ENCODE measurements around the gene MT1E.
"Not testable (repeated sequence)": the region's sequence is repeated elsewhere in the genome, so short reads cannot be mapped to it uniquely, and the experiment has no call there.

The MT1E gene

DNA sequence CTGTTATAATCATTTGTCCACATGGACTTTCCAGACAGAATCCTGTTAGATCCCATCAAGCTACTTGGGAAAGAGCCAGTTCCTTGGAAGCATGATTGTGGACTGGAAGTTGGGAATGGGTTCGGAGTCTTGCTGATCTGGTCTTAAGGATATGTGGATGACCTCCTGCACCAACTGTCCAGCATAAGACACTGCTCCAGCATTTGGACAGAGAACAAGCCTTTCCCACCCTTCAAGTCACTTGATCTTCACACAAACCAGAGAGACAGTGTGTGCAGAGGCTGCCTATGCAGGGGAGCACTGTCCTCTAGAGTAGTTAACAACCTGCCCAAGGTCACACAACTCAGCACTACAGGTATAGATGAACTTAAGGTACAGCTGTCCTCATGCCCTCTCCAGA lies 20.3 kb downstream of the MT1E start:
- no peak for DNase-seq (ENCODE audit: low read depth in 2 of 2)

DNA sequence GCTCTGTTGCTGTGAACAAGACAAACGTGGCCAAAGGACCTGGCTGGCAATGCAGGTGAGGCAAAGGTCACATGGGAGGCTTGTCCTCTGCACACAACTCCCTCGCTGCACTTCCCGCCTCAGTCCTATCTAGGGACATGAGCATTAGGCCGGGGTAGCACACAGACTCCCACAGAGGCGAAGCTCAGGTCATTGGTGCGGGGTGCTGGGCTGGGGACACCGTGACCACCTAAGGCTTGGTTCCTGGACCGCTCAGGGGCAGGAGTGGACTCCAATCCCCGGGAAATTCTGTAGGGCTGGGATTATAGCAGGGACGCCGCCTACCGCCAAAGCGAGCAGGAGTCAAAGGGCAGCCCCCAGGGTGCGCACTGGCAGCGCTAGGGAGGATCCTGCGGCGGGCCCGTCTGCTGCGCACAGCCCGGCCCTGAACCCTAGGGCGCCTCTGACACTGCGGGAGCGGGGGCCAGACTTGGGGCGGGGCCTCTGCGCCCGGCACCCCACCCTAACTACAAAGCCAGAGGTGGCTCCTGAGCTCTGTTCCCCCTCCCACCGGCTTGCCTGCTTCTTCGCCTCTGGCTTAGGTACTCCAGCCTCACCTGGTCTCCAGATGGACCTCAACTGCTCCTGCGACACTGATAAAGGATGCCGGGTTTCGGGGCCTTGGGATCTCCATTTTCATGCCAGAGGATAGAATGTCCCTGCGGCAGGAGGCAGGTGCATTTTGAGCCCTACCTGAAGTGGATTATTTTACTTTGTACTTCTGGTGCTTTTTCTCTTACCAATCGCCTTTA lies 22.3 kb downstream of the MT1E start:
- DNase-seq (ENCODE audit: low read depth in 2 of 2), result no peak

DNA sequence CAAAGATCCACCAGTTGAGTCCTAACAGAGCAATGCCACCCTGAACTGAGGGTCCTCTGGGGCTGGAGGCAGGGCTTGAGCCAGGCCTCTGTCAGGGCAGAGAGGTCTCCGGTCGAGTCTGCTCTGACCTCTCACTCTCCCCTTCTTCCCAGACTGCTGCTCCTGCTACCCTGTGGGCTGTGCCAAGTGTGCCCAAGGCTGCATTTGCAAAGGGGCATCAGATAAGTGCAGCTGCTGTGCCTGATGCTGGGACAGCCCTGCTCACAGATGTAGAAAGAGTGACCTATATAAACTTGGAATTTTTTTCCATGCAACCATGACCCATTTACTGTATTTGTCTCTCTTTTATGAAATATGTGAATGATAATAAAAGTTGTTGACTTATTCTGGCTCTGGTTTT lies 23.7 kb downstream of the MT1E start:
- no peak for DNase-seq (ENCODE audit: low read depth in 2 of 2)

DNA sequence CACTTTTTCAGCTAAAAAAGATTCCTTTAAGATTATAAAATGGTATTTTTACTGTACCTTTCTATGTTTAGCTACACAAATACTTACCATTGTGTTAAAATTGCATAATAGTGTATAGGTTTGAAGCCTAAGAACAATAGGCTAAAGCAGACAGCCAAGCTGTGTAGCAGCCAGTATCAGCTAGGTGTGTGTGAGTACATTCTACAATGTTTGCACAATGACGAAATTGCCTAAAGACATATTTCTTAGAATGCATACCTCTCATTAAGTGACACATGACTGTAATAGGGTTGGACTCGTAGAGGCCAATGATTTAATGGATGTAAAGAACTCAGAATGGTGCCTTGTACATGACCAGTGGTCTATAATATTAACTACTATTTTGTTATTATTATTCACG lies 24.2 kb downstream of the MT1E start:
- DNase-seq (ENCODE audit: low read depth in 2 of 2), result no peak

DNA sequence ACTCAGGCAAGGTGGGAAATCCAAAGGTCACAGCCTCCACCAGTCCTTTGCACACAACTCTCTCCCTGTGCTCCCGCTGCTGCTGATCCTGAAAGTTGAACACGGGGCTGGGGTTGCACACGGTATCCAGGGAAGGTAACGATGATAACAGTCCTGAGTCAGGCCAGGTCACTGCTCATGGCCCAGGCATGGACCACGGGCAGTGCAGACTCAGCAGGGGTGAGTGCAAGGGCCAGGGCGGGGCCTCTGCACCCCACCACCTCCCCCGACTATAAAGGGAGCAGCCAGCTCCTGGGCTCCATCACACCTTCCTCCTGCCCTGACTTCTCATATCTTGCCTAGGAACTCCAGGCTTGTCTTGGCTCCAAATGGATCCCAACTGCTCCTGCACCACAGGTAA lies 26.0 kb downstream of the MT1E start, which contains the start of gene MT1B:
TSS of gene MT1B (plus strand) at position 301 of the 400 bp plus-strand sequence. CDS start at position 369, 68 bp downstream.
- no peak for DNase-seq (ENCODE audit: low read depth in 2 of 2)

DNA sequence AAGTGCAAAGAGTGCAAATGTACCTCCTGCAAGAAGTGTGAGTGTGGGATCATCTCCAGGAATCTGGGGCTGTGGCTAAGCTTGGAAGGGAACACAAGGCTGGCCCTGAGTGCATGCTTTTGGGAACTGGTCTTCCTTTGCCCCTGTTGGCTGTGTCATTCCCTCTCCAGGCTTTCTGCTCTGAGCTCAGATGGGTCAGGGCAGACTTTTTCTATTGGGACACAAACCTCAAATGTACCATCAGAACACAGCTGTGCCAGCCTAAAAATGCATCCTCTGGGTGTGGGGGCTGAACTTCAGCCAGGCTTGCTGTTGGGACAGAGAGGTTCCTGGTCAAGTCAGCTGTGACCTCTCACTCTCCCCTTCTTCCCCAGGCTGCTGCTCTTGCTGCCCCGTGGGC lies 27.0 kb downstream of the MT1E start:
- DNase-seq (ENCODE audit: low read depth in 2 of 2), result no peak

DNA sequence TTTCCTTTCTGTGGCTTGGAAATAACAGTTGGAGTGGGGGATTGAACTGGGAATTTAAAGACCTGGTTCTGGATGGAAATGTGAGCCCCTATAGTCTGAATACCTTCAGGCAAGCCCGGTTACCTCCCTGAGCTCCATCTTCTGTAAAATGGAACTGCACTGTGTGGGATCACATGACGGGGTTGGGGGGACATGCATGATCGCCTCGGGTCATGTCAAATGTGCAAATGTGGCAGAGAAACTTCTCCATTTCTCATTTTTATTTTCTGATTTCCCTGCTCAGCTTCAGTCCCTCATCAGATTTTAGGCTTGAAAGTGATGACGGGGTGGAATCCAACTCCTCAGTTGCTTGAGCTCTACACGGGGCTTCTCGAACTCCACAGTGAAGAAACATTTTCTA lies 27.6 kb downstream of the MT1E start:
- DNase-seq (ENCODE audit: low read depth in 2 of 2), result no peak

DNA sequence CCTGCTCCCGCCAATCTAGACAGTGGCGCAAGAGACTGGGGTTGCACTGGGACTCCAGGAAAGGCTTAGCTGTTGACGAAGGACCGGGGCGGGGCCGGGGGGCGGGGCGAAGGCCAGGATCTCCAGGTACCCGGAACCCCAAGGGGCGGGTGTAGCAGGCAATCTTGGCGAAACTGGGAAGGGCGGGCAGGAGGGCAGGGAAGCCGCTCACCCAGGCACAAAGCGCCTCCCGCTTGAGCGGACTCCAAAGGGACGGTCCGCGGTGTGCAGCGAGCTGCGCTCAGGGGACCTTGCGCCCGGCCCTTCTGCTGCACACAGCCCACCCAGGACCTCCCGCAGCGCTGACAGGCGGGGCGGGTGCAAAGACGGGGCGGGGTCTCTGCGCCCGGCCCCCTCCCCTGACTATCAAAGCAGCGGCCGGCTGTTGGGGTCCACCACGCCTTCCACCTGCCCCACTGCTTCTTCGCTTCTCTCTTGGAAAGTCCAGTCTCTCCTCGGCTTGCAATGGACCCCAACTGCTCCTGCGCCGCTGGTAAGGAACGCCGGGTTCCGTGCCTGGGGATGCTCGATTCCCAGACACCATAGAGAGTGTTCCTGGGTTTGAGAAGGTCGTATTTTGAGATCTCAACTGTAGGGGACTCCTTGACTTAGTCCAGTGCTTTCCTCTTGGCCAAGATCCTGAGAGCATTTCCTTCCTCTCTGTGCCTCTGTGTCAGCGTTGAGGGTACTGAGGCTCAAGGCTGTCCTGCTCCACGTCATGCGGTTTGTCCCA lies 32.2 kb downstream of the MT1E start, which contains the start of gene MT1F:
TSS of gene MT1F (plus strand) at position 405 of the 772 bp plus-strand sequence. CDS start at position 505, 100 bp downstream.
- peak; percentile 58 to 78 for DNase-seq (ENCODE audit: low read depth in 2 of 2)

DNA sequence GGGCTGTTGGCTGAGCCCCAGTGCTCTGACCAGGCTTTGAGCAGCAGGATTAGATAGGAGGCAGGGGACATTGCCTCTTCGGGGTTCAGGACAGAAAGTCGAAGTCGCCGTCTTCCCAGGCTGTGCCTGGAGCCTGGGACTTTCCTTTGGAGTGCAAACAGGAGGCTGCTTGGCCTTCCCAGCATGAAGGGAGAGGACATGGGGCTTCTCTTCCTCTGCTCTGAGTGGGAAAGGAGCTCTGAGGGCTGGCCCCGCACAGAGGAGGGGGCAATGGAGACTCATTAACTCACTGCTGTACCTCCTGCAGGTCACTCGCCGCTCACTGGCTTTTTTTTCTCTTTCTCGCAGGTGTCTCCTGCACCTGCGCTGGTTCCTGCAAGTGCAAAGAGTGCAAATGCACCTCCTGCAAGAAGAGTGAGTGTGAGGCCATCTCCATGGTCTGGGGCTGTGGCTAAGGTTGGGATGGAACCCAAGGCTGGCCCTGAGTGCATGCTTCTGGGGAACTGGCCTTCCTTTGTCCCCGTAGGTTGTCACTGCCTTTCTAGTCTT lies 32.8 kb downstream of the MT1E start:
- DNase-seq (ENCODE audit: low read depth in 2 of 2), result no peak

DNA sequence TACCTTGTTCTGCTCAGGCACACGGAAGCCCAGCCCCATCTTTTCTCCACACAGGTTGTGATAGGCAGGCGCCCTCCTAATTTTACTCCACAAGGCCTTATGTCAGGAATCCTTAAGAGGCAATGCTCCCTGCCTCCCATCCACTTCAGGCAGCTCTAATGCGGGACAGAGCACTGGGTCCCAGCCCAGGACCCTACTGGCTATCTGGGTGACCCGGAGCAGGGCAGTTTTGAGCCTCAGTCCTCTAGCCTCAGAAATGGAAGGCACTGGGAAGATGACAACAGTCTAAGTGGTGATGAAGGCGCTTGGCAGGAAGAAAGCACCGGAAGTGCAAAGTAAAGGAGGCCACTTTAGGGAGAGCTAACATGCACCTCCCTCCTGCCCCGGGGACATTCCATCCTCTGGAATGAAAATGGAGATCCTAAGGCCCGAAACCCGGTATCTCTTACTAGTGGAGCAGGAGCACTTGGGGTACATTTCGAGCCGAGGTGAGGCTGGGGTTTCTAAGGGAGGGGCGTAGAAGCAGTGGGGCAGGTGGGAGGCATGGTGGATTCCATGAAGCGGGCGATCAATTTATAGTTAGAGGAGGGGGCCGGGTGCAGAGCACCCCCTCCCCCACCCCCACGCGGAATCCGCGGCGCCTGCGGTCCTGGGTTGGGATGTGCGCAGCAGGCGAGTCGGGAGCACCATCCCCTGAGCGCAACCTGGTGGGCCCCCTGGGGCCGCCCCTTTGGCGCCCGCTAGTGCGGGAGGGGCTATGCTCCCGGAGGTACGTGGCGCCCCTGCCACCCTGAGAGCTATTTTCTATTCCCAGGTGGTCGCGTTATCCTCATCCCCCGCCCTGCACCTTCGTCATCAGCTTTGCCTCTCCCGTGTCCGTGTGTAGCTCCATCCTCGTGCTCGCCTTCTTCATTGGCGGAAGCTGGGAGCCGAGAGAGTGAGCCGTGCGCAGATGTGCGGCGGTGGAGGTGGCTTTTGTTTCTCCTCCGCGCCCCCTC lies 37.1 kb downstream of the MT1E start:
- no peak for DNase-seq (ENCODE audit: low read depth in 2 of 2)

DNA sequence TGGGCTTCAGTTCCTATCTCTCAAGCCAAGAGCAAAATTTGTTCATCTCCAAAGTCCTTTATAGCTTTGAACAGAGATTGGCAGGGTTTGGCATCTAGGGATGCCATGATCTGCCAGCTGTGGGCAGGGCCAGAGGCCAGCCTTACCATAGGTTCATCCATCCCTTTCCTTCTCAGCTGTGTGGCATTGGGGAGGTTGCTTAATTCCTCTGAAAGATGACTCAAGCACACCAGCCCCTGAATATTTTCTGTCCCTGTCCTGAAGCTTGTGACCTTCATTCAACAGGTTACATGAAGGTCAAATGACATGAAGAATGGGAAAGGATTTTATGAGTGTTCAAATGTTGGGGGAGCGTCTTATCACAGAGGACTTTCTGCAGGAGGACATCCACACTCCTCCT lies 38.9 kb downstream of the MT1E start:
- DNase-seq (ENCODE audit: low read depth in 2 of 2), result no peak

DNA sequence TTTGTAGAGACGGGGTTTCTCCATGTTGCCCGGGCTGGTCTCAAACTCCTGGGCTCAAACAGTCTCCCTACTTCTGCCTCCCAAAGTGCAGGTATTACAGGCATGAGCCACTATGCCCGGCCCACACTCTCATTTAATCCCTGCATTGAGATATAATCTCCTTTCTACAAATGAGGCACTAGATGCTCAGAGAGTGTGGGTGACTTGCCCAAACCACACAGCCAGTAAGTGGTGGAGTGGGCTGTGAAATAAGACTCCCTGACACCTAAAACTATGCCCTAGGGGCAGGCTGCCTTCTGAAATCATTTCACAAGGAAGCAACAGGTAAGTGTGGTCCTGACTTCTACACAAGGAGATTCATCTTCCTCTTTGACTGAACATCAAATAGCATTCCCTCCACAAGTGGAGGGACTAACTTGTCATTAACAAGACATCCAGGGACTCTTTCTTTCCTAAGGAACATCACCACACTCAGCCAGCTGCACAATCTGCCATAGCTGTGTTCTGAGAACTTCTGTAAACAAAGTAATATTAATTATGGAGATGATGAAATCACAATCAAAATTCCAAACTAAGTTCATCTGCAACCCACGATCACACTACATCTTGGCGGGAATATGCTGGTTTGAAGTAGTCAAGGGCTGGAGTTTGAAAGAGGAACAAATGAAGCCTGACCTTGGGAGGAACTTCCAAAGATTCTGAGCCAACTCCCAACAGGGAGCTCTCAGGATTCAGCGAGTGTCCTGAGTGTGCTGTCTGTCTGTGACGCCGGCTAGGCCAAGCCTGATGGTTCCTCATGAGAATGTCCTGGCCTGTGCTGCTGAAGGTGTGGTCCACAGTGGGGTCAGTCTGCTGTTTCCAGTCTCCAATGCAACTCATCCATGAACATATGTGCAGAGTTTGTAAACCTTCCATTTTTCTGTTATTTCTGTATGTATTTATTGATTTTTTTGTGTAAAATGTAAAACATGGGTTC lies 40.0 kb downstream of the MT1E start:
- DNase-seq (ENCODE audit: low read depth in 2 of 2), result not testable (repeated sequence)

DNA sequence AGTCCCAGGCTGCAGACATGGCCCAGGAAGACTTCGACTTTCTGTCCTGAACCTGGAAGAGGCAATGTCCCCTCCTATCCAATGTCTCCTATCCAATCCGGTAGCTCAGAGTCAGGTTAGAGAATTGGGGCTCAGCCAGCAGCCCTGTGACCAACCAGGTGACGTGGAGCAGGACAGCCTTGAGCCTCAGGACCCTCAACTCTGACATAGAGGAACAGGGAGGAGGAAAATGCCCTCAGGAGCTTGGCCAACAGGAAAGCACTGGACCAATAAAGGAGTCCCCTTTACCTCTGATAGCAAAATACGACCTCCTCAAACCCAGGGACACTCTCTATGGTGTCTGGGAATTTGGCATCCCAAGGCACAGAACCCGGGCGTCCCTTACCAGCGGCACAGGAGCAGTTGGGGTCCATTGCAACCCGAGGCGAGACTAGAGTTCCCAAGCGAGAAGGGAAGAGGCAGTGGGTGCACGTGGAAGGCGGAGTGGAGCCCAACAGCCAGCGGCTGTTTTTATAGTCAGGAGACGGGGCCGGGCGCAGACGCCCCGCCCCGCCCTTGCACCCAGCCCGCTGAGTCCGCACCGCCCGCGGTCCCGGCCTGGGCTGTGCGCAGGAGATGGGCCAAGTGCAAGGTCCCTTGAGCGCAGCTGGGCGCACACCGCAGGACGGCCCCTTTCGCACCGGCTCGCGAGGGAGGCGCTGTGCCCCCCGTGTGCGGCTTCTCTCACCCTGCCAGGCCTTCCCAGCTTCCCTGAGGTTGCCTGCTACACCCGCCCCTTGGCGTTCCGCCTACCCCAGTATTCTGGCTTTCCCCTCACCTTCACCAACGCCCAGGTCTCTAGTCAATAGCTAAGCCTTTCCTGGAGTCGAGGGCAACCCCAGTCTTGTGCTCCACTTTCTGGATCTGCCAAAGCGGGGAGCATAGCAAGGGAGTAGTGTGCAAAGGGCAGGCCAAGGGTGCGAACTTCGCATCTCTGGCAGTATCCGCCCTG lies 42.3 kb downstream of the MT1E start, which contains the start of gene MT1G:
TSS of gene MT1G (minus strand) at position 485 of the 991 bp plus-strand sequence. CDS start at position 413, 72 bp downstream.
- DNase-seq (ENCODE audit: low read depth in 2 of 2), result peak; percentile 44 to 53

DNA sequence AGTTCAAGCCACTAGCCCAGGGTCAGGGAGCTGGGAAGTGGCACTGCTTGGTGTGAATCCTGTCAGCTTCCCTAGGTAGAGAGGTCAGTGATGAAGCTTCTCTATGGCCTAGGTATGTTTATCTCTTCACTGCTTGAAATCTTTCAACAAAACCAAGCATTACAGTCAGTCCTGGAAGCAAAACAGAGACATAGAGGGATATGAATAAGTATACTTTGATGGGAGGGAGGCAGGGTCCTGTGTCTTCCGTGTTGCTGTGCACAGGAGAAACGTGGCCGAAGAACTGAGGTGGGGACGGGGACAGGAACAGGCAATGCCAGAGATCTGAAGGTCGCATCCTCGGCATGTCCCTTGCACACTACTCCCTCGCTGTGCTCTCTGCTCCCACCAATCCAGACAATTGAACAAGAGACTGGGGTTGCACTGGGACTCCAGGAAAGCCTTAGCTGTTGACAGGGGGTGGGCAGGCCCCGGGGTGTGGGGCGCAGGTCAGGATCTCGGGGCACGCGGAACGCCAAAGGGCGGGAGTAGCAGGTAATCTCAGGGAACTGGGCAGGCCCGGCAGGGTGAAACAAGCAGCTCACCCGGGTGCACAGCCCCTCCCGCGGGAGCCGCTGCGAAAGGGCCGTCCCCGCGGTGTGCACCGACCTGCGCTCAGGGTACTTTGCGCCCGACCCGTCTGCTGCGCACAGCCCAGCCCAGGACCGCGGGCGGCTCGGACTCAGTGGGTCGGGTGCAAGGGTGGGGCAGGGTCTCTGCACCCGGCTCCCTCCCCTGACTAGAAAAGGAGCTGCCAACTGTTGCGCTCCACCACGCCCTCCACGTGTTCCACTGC lies 43.6 kb downstream of the MT1E start, which contains the start of gene MT1H:
TSS of gene MT1H (plus strand) at position 810 of the 835 bp plus-strand sequence. CDS start 71 bp downstream, outside the sequence.
- peak in 1 of 2 donors; percentile 30 for DNase-seq (ENCODE audit: low read depth in 2 of 2)

DNA sequence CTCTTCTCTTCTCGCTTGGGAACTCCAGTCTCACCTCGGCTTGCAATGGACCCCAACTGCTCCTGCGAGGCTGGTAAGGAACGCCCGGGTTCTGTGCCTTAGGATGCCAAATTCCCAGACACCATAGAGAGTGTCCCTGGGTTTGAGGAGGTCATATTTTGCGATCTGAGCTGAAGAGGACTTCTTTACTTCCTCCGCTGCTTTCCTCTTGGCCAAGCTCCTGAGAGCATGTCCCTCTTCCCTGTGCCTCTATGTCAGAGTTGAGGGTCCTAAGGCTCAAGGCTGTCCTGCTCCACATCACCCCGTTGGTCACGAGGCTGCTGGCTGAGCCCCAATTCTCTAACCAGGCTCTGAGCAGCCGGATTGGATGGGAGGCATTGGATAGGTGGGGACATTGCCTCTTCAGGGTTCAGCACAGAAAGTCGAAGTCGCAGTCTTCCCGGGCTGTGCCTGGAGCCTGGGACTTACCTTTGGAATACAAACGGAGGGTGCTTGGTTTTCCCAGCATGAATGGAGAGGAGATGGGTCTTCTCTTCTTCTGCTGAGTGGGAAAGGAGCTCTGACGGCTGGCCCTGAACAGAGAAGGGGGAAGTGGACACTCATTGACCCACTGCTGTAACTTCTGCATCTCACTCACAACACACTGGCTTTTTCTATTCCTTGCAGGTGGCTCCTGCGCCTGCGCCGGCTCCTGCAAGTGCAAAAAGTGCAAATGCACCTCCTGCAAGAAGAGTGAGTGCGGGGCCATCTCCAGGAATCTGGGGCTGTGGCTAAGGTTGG lies 44.4 kb downstream of the MT1E start:
- no peak for DNase-seq (ENCODE audit: low read depth in 2 of 2)

DNA sequence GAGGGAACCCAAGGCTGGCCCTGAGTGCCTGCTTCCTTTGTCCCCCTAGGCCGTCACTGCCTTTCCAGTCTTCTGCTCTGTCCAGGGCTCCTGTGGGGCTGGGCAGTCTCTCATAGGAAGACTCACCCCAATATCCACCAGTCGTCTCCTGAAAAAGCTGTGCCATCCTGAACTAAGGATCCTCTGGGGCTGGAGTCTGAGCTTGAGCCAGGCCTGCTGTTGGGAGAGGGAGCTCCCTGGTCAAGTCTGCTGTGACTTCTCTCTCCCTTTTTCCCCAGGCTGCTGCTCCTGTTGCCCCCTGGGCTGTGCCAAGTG lies 45.0 kb downstream of the MT1E start:
- no peak for DNase-seq (ENCODE audit: low read depth in 2 of 2)

DNA sequence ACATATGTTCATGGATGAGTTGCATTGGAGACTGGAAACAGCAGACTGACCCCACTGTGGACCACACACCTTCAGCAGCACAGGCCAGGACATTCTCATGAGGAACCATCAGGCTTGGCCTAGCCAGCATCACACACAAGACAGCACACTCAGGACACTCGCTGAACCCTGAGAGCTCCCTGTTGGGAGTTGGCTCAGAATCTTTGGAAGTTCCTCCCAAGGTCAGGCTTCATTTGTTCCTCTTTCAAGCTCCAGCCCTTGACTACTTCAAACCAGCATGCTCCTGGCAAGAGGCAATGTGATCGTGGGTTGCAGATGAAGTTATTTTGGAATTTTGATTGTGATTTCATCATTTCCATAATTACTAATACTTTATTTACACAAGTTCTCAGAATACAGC lies 46.1 kb downstream of the MT1E start:
- not testable (repeated sequence) for DNase-seq (ENCODE audit: low read depth in 2 of 2)

All from stimulated activated CD8-positive, alpha-beta memory T cell treated with anti-CD3 and anti-CD28 coated beads, Interleukin-2, amount 100 ng/mL, for 48 hours (primary cell).